OCI-LY7 (cell line): ENCODE measurements around the gene GPSM3. TPM values are rescaled to one million over a fixed set of nuclear protein-coding genes. Genes with fewer than 3 reads are reported as not detected.

Experiments used
- BruUV-seq: library from RNA; stranded (reverse); fragments of 400-500 nt; replicated peaks from 2 replicates; lab custom pipeline; 2021; lab: Mats Ljungman, UMichigan
- CTCF ChIA-PET: fragments of 300-600 bp; sonication (Branson Sonifier 250); formaldehyde crosslinking; loops from one replicate; lab custom pipeline; 2022; ENCODE audit warnings: antibody characterized with exemption; ENCODE audit not compliant: unreplicated experiment; lab: Charles Lee
- POLR2A ChIA-PET: fragments of 300-600 bp; sonication (Branson Sonifier 250); formaldehyde crosslinking; loops from one replicate; lab custom pipeline; 2022; ENCODE audit warnings: antibody characterized with exemption; lab: Charles Lee
- DNase-seq: peaks from one replicate; pipeline ENCODE4 v3.0.0-alpha.2; 2015; ENCODE audit warnings: low spot score
- H2AFZ ChIP-seq: fragments of 200-600 bp; sonication (generic), shearing (Covaris generic); 2 replicates; pipeline ENCODE4 v1.6.1; 2014; ENCODE audit warnings: mild to moderate bottlenecking, antibody characterized with exemption, low read length, moderate library complexity
- H3K27ac ChIP-seq: fragments of 200-600 bp; sonication (generic); 2 replicates; pipeline ENCODE4 v1.5.1; 2014; ENCODE audit warnings: mixed run types, low read depth, mild to moderate bottlenecking, moderate library complexity, low read length, inconsistent platforms; ENCODE audit not compliant: poor library complexity, severe bottlenecking
- H3K36me3 ChIP-seq: fragments of 200-600 bp; sonication (generic); 2 replicates; pipeline ENCODE4 v1.6.1; 2014; ENCODE audit warnings: mild to moderate bottlenecking, antibody characterized with exemption, low read length, moderate library complexity, mixed read lengths; ENCODE audit not compliant: insufficient read depth
- H3K4me1 ChIP-seq: fragments of 200-600 bp; sonication (generic); 2 replicates; pipeline ENCODE4 v1.5.1; 2014; ENCODE audit warnings: mild to moderate bottlenecking, low read length; ENCODE audit not compliant: insufficient read depth, poor library complexity, severe bottlenecking
- H3K4me2 ChIP-seq: fragments of 200-600 bp; sonication (generic); 2 replicates; pipeline ENCODE4 v1.6.1; 2014; ENCODE audit warnings: mild to moderate bottlenecking, low read length
- H3K4me3 ChIP-seq: fragments of 200-600 bp; sonication (generic); 2 replicates; pipeline ENCODE4 v1.5.1; 2014; ENCODE audit warnings: mild to moderate bottlenecking, low read depth, low read length; ENCODE audit not compliant: poor library complexity, severe bottlenecking
- H3K79me2 ChIP-seq: fragments of 200-600 bp; sonication (generic); 2 replicates; pipeline ENCODE4 v1.6.1; 2016; ENCODE audit warnings: low read depth, mild to moderate bottlenecking, low read length, moderate library complexity, mixed read lengths; ENCODE audit not compliant: insufficient read depth
- H3K9me2 ChIP-seq: fragments of 200-600 bp; sonication (generic); 2 replicates; pipeline ENCODE4 v1.6.1; 2016; ENCODE audit warnings: mild to moderate bottlenecking, low read length, mixed read lengths; ENCODE audit not compliant: insufficient read depth
- H3K9me3 ChIP-seq: fragments of 200-600 bp; sonication (generic); 2 replicates; pipeline ENCODE4 v1.6.1; 2014; ENCODE audit warnings: mild to moderate bottlenecking, mixed run types, low read length, mixed read lengths
- H4K20me1 ChIP-seq: fragments of 200-600 bp; sonication (generic); 2 replicates; pipeline ENCODE4 v1.6.1; 2014; ENCODE audit warnings: mild to moderate bottlenecking, antibody characterized with exemption, low read length, moderate library complexity, mixed read lengths; ENCODE audit not compliant: insufficient read depth
- CTCF ChIP-seq: fragments of 200-600 bp; sonication (generic); conservative IDR thresholded peaks from 2 replicates; pipeline ENCODE4 v1.5.1; 2014; ENCODE audit warnings: mild to moderate bottlenecking, antibody characterized with exemption, low read length, moderate library complexity, mixed read lengths
- EZH2phosphoT487 ChIP-seq: fragments of 200-600 bp; sonication (generic); IDR thresholded peaks from 2 replicates; pipeline ENCODE4 v1.6.1; 2018; ENCODE audit warnings: low read depth, borderline replicate concordance, mild to moderate bottlenecking, mixed run types, antibody characterized with exemption, low read length, moderate library complexity, mixed read lengths
- intact Hi-C: fragments of 100-400 bp; cut with micrococcal nuclease; formaldehyde crosslinking; loops from one replicate; pipeline ENCODE4 v1.10.0; 2022; ENCODE audit not compliant: unreplicated experiment
- total RNA-seq, 2 experiments: library from RNA; depleted of rRNA in 1 of 2; stranded (reverse); fragments of >200 nt in 1 of 2; shearing (Covaris generic) in 1 of 2; gene quantifications; 2 replicates each; pipeline ENCODE4 v1.2.3, GENCODE V29; 2014 to 2022

The GPSM3 gene
- total RNA-seq, 2 experiments from 2014 or later, result 94.4 to 100 TPM

GRCh38 chr6:32239462-32239861, 47.0 kb upstream of the GPSM3 start:
- CTCF ChIA-PET, result no interaction called here
- Histone ChIP-seq H3K9me3 (no peaks in the 10 kb centered on the region), H3K79me2 (no peaks in the 10 kb centered on the region), H3K4me1 (peaks cover 9% of the 10 kb centered on the region), H3K9me2 (no peaks in the 10 kb centered on the region), H2AFZ (no peak overlapping the region; the same call in 1 of the 2 replicates), H3K36me3 (no peaks in the 10 kb centered on the region), H4K20me1 (no peaks in the 10 kb centered on the region), H3K4me2 (no peak overlapping the region), H3K4me3 (no peak overlapping the region), H3K27ac (no peak overlapping the region)
- DNase-seq, result no peak
- POLR2A ChIA-PET, result no interaction called here
- BruUV-seq, result no TSS peak
- TF ChIP-seq CTCF (no peak), EZH2phosphoT487 (no peak)
- intact Hi-C loops, result loop anchor here (10.0 kb wide), 1 partner anchor 625 kb away; no protein-coding TSS in a partner anchor

DNA sequence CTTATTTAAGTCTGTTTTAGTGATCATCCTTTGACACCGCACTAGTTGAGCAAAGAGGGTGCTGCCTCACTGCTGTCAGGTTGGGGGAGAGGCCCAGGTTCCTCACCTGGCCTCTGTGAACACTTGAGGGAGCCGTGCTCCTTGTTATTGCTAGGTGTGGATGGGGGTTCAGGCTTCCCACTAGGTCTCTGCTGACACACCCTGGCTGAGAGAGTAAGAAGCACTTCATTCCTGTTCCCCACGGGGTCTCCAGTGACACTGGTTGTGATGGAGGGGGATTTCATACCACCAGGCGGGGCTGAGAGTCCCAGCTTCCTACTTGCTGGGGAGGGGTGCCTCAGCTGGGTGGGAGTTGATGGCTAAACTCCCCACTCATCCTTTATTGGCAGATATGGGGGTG, 42.5 kb upstream of the GPSM3 start:
- peaks cover 5% of the 10 kb centered on the region for H3K4me1 ChIP-seq
- H3K79me2 ChIP-seq, result no peaks in the 10 kb centered on the region
- DNase-seq, result peak; percentile 53
- peak; percentile 69 for TF ChIP-seq CTCF
- TF ChIP-seq EZH2phosphoT487, result no peak
- CTCF ChIA-PET, result no interaction called here
- H3K4me2 ChIP-seq, result no peak overlapping the region
- no peak overlapping the region for H3K4me3 ChIP-seq
- H3K9me3 ChIP-seq, result no peaks in the 10 kb centered on the region
- H3K27ac ChIP-seq, result no peak overlapping the region
- BruUV-seq, result no TSS peak
- no peaks in the 10 kb centered on the region for H4K20me1 ChIP-seq
- no peaks in the 10 kb centered on the region for H3K36me3 ChIP-seq
- H3K9me2 ChIP-seq, result no peaks in the 10 kb centered on the region
- intact Hi-C loops, result loop anchor here (10.0 kb wide), 1 partner anchor 630 kb away; no protein-coding TSS in a partner anchor
- POLR2A ChIA-PET, result no interaction called here
- H2AFZ ChIP-seq, result no peak overlapping the region

GRCh38 chr6:32226434-32226833, 34.0 kb upstream of the GPSM3 start:
- Histone ChIP-seq H3K4me1 (peaks cover 51% of the 10 kb centered on the region), H3K79me2 (no peaks in the 10 kb centered on the region), H3K4me2 (no peak overlapping the region), H3K36me3 (no peaks in the 10 kb centered on the region), H4K20me1 (no peaks in the 10 kb centered on the region), H3K27ac (peak overlapping the region; percentile 11), H2AFZ (peak overlapping the region; percentile 34; the same call in 1 of the 2 replicates), H3K9me3 (no peaks in the 10 kb centered on the region), H3K4me3 (no peak overlapping the region), H3K9me2 (no peaks in the 10 kb centered on the region)
- BruUV-seq, result no TSS peak
- TF ChIP-seq EZH2phosphoT487, result no peak
- TF ChIP-seq CTCF, result no peak
- intact Hi-C loops, result no loop called here
- ChIA-PET CTCF (no interaction called here), POLR2A (interaction anchor here (0.7 to 1.0 kb wide), 2 partner anchors 151 to 327 kb away, joined by 3 read pairs; no protein-coding TSS in a partner anchor)
- DNase-seq, result no peak
